H9 (cell line): ENCODE data around the gene ACYP2. TPM values are rescaled to one million over a fixed set of nuclear protein-coding genes. Genes with fewer than 3 reads are reported as not detected.

Experiments
- DNase-seq: peaks from one replicate; pipeline ENCODE4 v3.0.0-alpha.2; 2017
- H2AFZ ChIP-seq: one replicate; pipeline ENCODE4 v1.6.1; 2013; ENCODE audit warnings: mild to moderate bottlenecking, low read length, control low read depth, moderate library complexity
- H2AK5ac ChIP-seq: 2 replicates; pipeline ENCODE4 v1.6.1; 2013; ENCODE audit warnings: low read length, control low read depth, mixed read lengths; ENCODE audit not compliant: insufficient read length
- H2BK120ac ChIP-seq: one replicate; pipeline ENCODE4 v1.6.1; 2013; ENCODE audit warnings: low read depth, mild to moderate bottlenecking, low read length, control low read depth, inconsistent platforms; ENCODE audit not compliant: poor library complexity, severe bottlenecking
- H2BK12ac ChIP-seq: 2 replicates; pipeline ENCODE4 v1.6.1; 2013; ENCODE audit warnings: low read length, control low read depth, mixed read lengths, low read depth; ENCODE audit not compliant: insufficient read length
- H2BK15ac ChIP-seq: 2 replicates; pipeline ENCODE4 v1.6.1; 2013; ENCODE audit warnings: low read depth, low read length, control low read depth
- H2BK20ac ChIP-seq: one replicate; pipeline ENCODE4 v1.6.1; 2013; ENCODE audit warnings: low read depth, mild to moderate bottlenecking, low read length, control low read depth, inconsistent platforms; ENCODE audit not compliant: poor library complexity, severe bottlenecking
- H2BK5ac ChIP-seq: 2 replicates; pipeline ENCODE4 v1.6.1; 2013; ENCODE audit warnings: low read length, control low read depth, mixed read lengths; ENCODE audit not compliant: insufficient read length
- H3K14ac ChIP-seq: 2 replicates; pipeline ENCODE4 v1.6.1; 2013; ENCODE audit warnings: low read length, control low read depth; ENCODE audit not compliant: insufficient read depth
- H3K18ac ChIP-seq: 2 replicates; pipeline ENCODE4 v1.6.1; 2013; ENCODE audit warnings: low read depth, mild to moderate bottlenecking, mixed read lengths, low read length, control low read depth; ENCODE audit not compliant: insufficient read length
- H3K23ac ChIP-seq: 2 replicates; pipeline ENCODE4 v1.6.1; 2013; ENCODE audit warnings: low read length, control low read depth, mixed read lengths, low read depth; ENCODE audit not compliant: insufficient read length
- H3K23me2 ChIP-seq: 2 replicates; pipeline ENCODE4 v1.6.1; 2013; ENCODE audit warnings: low read depth, mild to moderate bottlenecking, mixed read lengths, low read length, control low read depth; ENCODE audit not compliant: insufficient read length, poor library complexity, severe bottlenecking
- H3K27ac ChIP-seq: 2 replicates; pipeline ENCODE4 v1.5.1; 2013; ENCODE audit warnings: low read length, control low read depth, mixed read lengths, low read depth; ENCODE audit not compliant: insufficient read length
- H3K27me3 ChIP-seq: 2 replicates; pipeline ENCODE4 v1.6.1; 2013; ENCODE audit warnings: low read length, control low read depth, inconsistent platforms; ENCODE audit not compliant: insufficient read depth
- H3K4ac ChIP-seq: 2 replicates; pipeline ENCODE4 v1.6.1; 2013; ENCODE audit warnings: low read depth, mild to moderate bottlenecking, control low read depth, inconsistent platforms, low read length, moderate library complexity
- H3K4me1 ChIP-seq: 2 replicates; pipeline ENCODE4 v1.6.1; 2013; ENCODE audit warnings: low read length, control low read depth, inconsistent platforms; ENCODE audit not compliant: insufficient read depth
- H3K4me2 ChIP-seq: 2 replicates; pipeline ENCODE4 v1.6.1; 2013; ENCODE audit warnings: low read length, control low read depth, mixed read lengths; ENCODE audit not compliant: insufficient read length, insufficient read depth
- H3K56ac ChIP-seq: 2 replicates; pipeline ENCODE4 v1.6.1; 2013; ENCODE audit warnings: low read depth, mild to moderate bottlenecking, mixed read lengths, low read length, control low read depth; ENCODE audit not compliant: insufficient read length
- H3K79me1 ChIP-seq: 2 replicates; pipeline ENCODE4 v1.6.1; 2013; ENCODE audit warnings: low read depth, mild to moderate bottlenecking, moderate library complexity, low read length, control low read depth, inconsistent platforms; ENCODE audit not compliant: insufficient read depth, poor library complexity, severe bottlenecking
- H3K79me2 ChIP-seq: 2 replicates; pipeline ENCODE4 v1.6.1; 2013; ENCODE audit warnings: low read length, control low read depth, inconsistent platforms; ENCODE audit not compliant: insufficient read depth
- H3K9ac ChIP-seq: 2 replicates; pipeline ENCODE4 v1.6.1; 2013; ENCODE audit warnings: low read length, control low read depth, mixed read lengths; ENCODE audit not compliant: insufficient read length; ENCODE audit errors: extremely low read depth
- H3K9me3 ChIP-seq: one replicate; pipeline ENCODE4 v1.6.1; 2013; ENCODE audit warnings: low read depth, low read length, inconsistent platforms; ENCODE audit not compliant: control insufficient read depth
- H3T11ph ChIP-seq: one replicate; pipeline ENCODE4 v1.6.1; 2013; ENCODE audit warnings: mild to moderate bottlenecking, low read length, control low read depth, inconsistent platforms
- H4K20me1 ChIP-seq: one replicate; pipeline ENCODE4 v1.6.1; 2013; ENCODE audit not compliant: control insufficient read depth, insufficient read length, insufficient read depth
- H4K5ac ChIP-seq: 2 replicates; pipeline ENCODE4 v1.6.1; 2013; ENCODE audit warnings: low read depth, mild to moderate bottlenecking, mixed read lengths, low read length, control low read depth; ENCODE audit not compliant: insufficient read length
- H4K8ac ChIP-seq: replicated peaks from 2 replicates; pipeline ENCODE4 v1.6.1; 2013; ENCODE audit warnings: low read length, control low read depth, mixed read lengths, low read depth; ENCODE audit not compliant: insufficient read length
- H4K91ac ChIP-seq: 2 replicates; pipeline ENCODE4 v1.6.1; 2013; ENCODE audit warnings: low read depth, mild to moderate bottlenecking, moderate library complexity, mixed read lengths, low read length, control low read depth; ENCODE audit not compliant: insufficient read length
- H3K27ac Mint-ChIP-seq, 3 experiments: 2 replicates in 2 of 3; 3 replicates in 1 of 3; pipeline ENCODE4 v1.8.0; 2020 to 2021; ENCODE audit warnings: mixed read lengths in 3 of 3, mild to moderate bottlenecking in 1 of 3, moderate library complexity in 1 of 3
- H3K27me3 Mint-ChIP-seq: 2 replicates; pipeline ENCODE4 v1.8.0; 2021; ENCODE audit warnings: low read depth, mild to moderate bottlenecking, moderate library complexity, mixed read lengths
- H3K36me3 Mint-ChIP-seq, 3 experiments: 2 replicates in 2 of 3; 3 replicates in 1 of 3; pipeline ENCODE4 v1.8.0; 2020 to 2021; ENCODE audit warnings: low read depth in 3 of 3, mixed read lengths in 3 of 3; ENCODE audit not compliant: insufficient read depth in 1 of 3
- H3K4me1 Mint-ChIP-seq, 2 experiments: 2 replicates each; pipeline ENCODE4 v1.8.0; 2020; ENCODE audit warnings: mixed read lengths in 2 of 2
- H3K4me3 Mint-ChIP-seq, 2 experiments: 2 replicates in 1 of 2; 3 replicates in 1 of 2; pipeline ENCODE4 v1.8.0; 2020 to 2021; ENCODE audit warnings: mild to moderate bottlenecking in 2 of 2, mixed read lengths in 2 of 2, moderate library complexity in 1 of 2
- H3K9me3 Mint-ChIP-seq, 2 experiments: 2 replicates in 1 of 2; 3 replicates in 1 of 2; pipeline ENCODE4 v1.8.0; 2020; ENCODE audit warnings: mild to moderate bottlenecking in 2 of 2, mixed read lengths in 2 of 2, moderate library complexity in 1 of 2
- WGBS: extraction: QIAGEN DNeasy Blood & Tissue Kit; methylation state at CpG from one replicate; pipeline ENCODE4 v1.1.7; 2013; ENCODE audit warnings: missing lambda C conversion rate, low lambda C conversion rate, mixed read lengths; ENCODE audit not compliant: insufficient read length; ENCODE audit errors: extremely low coverage; 5-methylcytosine and 5-hydroxymethylcytosine counted together
- total RNA-seq: library from RNA; stranded (reverse); gene quantifications from 2 replicates; pipeline ENCODE4 v1.2.1, GENCODE V29; 2021
- TF ChIP-seq, protein P1 (sequence below): fragments of 200-600 bp; sonication (generic); conservative IDR thresholded peaks from 3 replicates; pipeline ENCODE4 v1.8.0; 2021; ENCODE audit warnings: antibody characterized with exemption, mild to moderate bottlenecking

Gene ACYP2
- total RNA-seq, 1 experiment from 2014 or later, result 3.2 TPM

- no peaks in the 10 kb centered on the region for H3K36me3 Mint-ChIP-seq
- no peaks in the 10 kb centered on the region for H3K9me3 Mint-ChIP-seq
- Histone ChIP-seq H4K20me1 (no peaks in the 10 kb centered on the region), H3K27ac (no peak overlapping the region), H4K91ac (no peak overlapping the region), H3K14ac (no peak overlapping the region), H2BK12ac (no peak overlapping the region), H3K56ac (no peak overlapping the region), H2AFZ (no peak overlapping the region), H3K4me1 (peaks cover 2% of the 10 kb centered on the region; the same call in 1 of the 2 replicates), H2BK20ac (no peak overlapping the region), H3K79me2 (no peaks in the 10 kb centered on the region), H3K23ac (no peak overlapping the region), H3K4ac (no peak overlapping the region), H2BK5ac (no peak overlapping the region), H2BK120ac (no peak overlapping the region), H3K4me2 (no peak overlapping the region), H4K5ac (no peak overlapping the region), H2AK5ac (no peak overlapping the region), H3K23me2 (no peaks in the 10 kb centered on the region), H2BK15ac (no peak overlapping the region), H4K8ac (no peak overlapping the region), H3K18ac (no peak overlapping the region), H3K27me3 (no peaks in the 10 kb centered on the region), H3K9ac (no peak overlapping the region), H3K9me3 (no peaks in the 10 kb centered on the region), H3T11ph (no peak overlapping the region), H3K79me1 (no peaks in the 10 kb centered on the region)
- no peak overlapping the region for H3K4me3 Mint-ChIP-seq
- no CpG with 5 or more reads among the region's 2 CpGs for WGBS
- peaks cover 3 to 13% of the 10 kb centered on the region in 2 experiments for H3K4me1 Mint-ChIP-seq
- no peaks in the 10 kb centered on the region; the same call in 1 of the 2 replicates for H3K27me3 Mint-ChIP-seq
- H3K27ac Mint-ChIP-seq, result no peak overlapping the region; a peak in 1 of 7 replicates
- TF ChIP-seq, protein P1, sequence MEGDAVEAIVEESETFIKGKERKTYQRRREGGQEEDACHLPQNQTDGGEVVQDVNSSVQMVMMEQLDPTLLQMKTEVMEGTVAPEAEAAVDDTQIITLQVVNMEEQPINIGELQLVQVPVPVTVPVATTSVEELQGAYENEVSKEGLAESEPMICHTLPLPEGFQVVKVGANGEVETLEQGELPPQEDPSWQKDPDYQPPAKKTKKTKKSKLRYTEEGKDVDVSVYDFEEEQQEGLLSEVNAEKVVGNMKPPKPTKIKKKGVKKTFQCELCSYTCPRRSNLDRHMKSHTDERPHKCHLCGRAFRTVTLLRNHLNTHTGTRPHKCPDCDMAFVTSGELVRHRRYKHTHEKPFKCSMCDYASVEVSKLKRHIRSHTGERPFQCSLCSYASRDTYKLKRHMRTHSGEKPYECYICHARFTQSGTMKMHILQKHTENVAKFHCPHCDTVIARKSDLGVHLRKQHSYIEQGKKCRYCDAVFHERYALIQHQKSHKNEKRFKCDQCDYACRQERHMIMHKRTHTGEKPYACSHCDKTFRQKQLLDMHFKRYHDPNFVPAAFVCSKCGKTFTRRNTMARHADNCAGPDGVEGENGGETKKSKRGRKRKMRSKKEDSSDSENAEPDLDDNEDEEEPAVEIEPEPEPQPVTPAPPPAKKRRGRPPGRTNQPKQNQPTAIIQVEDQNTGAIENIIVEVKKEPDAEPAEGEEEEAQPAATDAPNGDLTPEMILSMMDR, result no peak
- no peak for DNase-seq
These were observed 29.3 kb upstream of the ACYP2 start for GRCh38 chr2:54086157-54086556.
